GM03348 (cell line): ENCODE data around the gene TTLL9.
A peak's percentile ranks its signal among the peaks of the same experiment; 100 is the strongest.

ENCODE experiments used
- DNase-seq: peaks from one replicate; pipeline ENCODE4 v3.0.0; 2012; ENCODE audit warnings: low spot score

Gene TTLL9

GRCh38 chr20:31836853-31837608 is 33.4 kb upstream of the TTLL9 start:
- no peak for DNase-seq

GRCh38 chr20:31837896-31838397 is 32.5 kb upstream of the TTLL9 start:
- peak; percentile 64 for DNase-seq

- no peak for DNase-seq
Measured at GRCh38 chr20:31838646-31839292, 31.7 kb upstream of the TTLL9 start.

GRCh38 chr20:31839782-31840487 is 30.5 kb upstream of the TTLL9 start:
- no peak for DNase-seq

GRCh38 chr20:31840906-31841816 is 29.3 kb upstream of the TTLL9 start:
- peak; percentile 72 for DNase-seq

- DNase-seq, result peak; percentile 68
Measured at GRCh38 chr20:31841928-31842327, 28.5 kb upstream of the TTLL9 start.

- peak; percentile 82 for DNase-seq
Measured at GRCh38 chr20:31842471-31843157, 27.8 kb upstream of the TTLL9 start.

- DNase-seq, result no peak
Measured at GRCh38 chr20:31843288-31843687, 27.1 kb upstream of the TTLL9 start.

- no peak for DNase-seq
Measured at GRCh38 chr20:31843881-31844280, 26.6 kb upstream of the TTLL9 start.

- DNase-seq, result no peak
Measured at GRCh38 chr20:31844737-31845299, 25.6 kb upstream of the TTLL9 start.

GRCh38 chr20:31845300-31845863 is 25.1 kb upstream of the TTLL9 start, which contains the start of gene FOXS1:
TSS of gene FOXS1 (minus strand) at chr20:31845604. CDS start at chr20:31845542, 62 bp downstream.
- no peak for DNase-seq

- DNase-seq, result no peak
Measured at GRCh38 chr20:31846793-31847138, 23.7 kb upstream of the TTLL9 start.

- no peak for DNase-seq
Measured at GRCh38 chr20:31848088-31848999, 22.1 kb upstream of the TTLL9 start.

GRCh38 chr20:31849306-31849930 is 21.0 kb upstream of the TTLL9 start:
- DNase-seq, result no peak

- DNase-seq, result no peak
Measured at GRCh38 chr20:31851240-31851955, 19.0 kb upstream of the TTLL9 start.

GRCh38 chr20:31853481-31853880 is 17.0 kb upstream of the TTLL9 start:
- no peak for DNase-seq

- DNase-seq, result no peak
Measured at GRCh38 chr20:31856516-31856915, 13.9 kb upstream of the TTLL9 start.
